Measurements from ENCODE around the gene RCVRN.

GRCh38 chr17:9918804-9919352, 13.8 kb upstream of the RCVRN start:
- no peak for TF ChIP-seq POLR2A (IDR thresholded peaks at IDR 0.05)
- TF ChIP-seq, protein P1, sequence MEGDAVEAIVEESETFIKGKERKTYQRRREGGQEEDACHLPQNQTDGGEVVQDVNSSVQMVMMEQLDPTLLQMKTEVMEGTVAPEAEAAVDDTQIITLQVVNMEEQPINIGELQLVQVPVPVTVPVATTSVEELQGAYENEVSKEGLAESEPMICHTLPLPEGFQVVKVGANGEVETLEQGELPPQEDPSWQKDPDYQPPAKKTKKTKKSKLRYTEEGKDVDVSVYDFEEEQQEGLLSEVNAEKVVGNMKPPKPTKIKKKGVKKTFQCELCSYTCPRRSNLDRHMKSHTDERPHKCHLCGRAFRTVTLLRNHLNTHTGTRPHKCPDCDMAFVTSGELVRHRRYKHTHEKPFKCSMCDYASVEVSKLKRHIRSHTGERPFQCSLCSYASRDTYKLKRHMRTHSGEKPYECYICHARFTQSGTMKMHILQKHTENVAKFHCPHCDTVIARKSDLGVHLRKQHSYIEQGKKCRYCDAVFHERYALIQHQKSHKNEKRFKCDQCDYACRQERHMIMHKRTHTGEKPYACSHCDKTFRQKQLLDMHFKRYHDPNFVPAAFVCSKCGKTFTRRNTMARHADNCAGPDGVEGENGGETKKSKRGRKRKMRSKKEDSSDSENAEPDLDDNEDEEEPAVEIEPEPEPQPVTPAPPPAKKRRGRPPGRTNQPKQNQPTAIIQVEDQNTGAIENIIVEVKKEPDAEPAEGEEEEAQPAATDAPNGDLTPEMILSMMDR (IDR thresholded peaks at IDR 0.05) = no peak

Measured in lower leg skin (tissue), 3 donors.